OCI-M2 (cell line): ENCODE results near the gene BACE1.
"Not testable (repeated sequence)": the region's sequence is repeated elsewhere in the genome, so short reads cannot be mapped to it uniquely, and the experiment has no call there.

ENCODE experiments used
- DNase-seq: peaks from one replicate; lab custom pipeline; 2025; ENCODE audit not compliant: unreplicated experiment; lab: John Stamatoyannopoulos, UW

BACE1 gene

GRCh38 chr11:117279711-117280376 lies 36.2 kb downstream of the BACE1 start:
- no peak for DNase-seq

GRCh38 chr11:117278347-117278746 lies 37.7 kb downstream of the BACE1 start:
- DNase-seq: no peak

GRCh38 chr11:117273550-117274289 lies 42.3 kb downstream of the BACE1 start:
- no peak for DNase-seq

GRCh38 chr11:117272175-117272574 lies 43.9 kb downstream of the BACE1 start:
- not testable (repeated sequence) for DNase-seq

GRCh38 chr11:117271208-117271607 lies 44.8 kb downstream of the BACE1 start:
- no peak for DNase-seq

GRCh38 chr11:117269856-117270255 lies 46.2 kb downstream of the BACE1 start:
- no peak for DNase-seq

GRCh38 chr11:117265745-117266144 lies 50.3 kb downstream of the BACE1 start:
- no peak for DNase-seq

GRCh38 chr11:117264624-117265323 lies 51.3 kb downstream of the BACE1 start:
- DNase-seq: not testable (repeated sequence)

GRCh38 chr11:117259417-117259816 lies 56.6 kb downstream of the BACE1 start:
- no peak for DNase-seq

- no peak for DNase-seq
Measured at GRCh38 chr11:117258576-117258975, 57.5 kb downstream of the BACE1 start.

- DNase-seq: no peak
Measured at GRCh38 chr11:117256573-117256972, 59.5 kb downstream of the BACE1 start.

GRCh38 chr11:117255966-117256365 lies 60.1 kb downstream of the BACE1 start:
- DNase-seq: no peak

GRCh38 chr11:117251506-117251905 lies 64.5 kb downstream of the BACE1 start:
- DNase-seq: no peak

GRCh38 chr11:117249571-117249970 lies 66.5 kb downstream of the BACE1 start:
- DNase-seq: no peak

- DNase-seq: no peak
Measured at GRCh38 chr11:117248341-117248740, 67.7 kb downstream of the BACE1 start.

- no peak for DNase-seq
Measured at GRCh38 chr11:117239295-117239694, 76.8 kb downstream of the BACE1 start.

- DNase-seq: no peak
Measured at GRCh38 chr11:117238221-117238620, 77.8 kb downstream of the BACE1 start.
